Tibial nerve (tissue), 4 donors: Measurements from ENCODE around the gene PCSK6. TPM values are rescaled to one million over a fixed set of nuclear protein-coding genes. Genes with fewer than 3 reads are reported as not detected.
A peak's percentile ranks its signal among the peaks of the same experiment; 100 is the strongest.

Experiments used
- DNase-seq, 2 donors: peaks; one replicate each; pipeline ENCODE4 v3.0.0-alpha.2; 2019; ENCODE audit warnings: low spot score in 2 of 2
- H3K27ac ChIP-seq, 4 donors: fragments of 200-600 bp; sonication (generic) in 3 of 4; one replicate each; pipeline ENCODE4 v1.5.1; 2017 to 2019; ENCODE audit warnings: mild to moderate bottlenecking in 1 of 4
- H3K27me3 ChIP-seq, 2 donors: fragments of 200-600 bp; sonication (generic) in 1 of 2; one replicate each; pipeline versions ENCODE4 v1.5.1 to v1.6.0; 2017 to 2019
- H3K36me3 ChIP-seq, 3 donors: fragments of 200-600 bp; sonication (generic); one replicate each; pipeline ENCODE4 v1.5.1; 2018 to 2019
- H3K4me1 ChIP-seq, 4 donors: fragments of 200-600 bp; sonication (generic) in 3 of 4; one replicate each; pipeline ENCODE4 v1.5.1; 2017 to 2019
- H3K4me3 ChIP-seq, 4 donors: fragments of 200-600 bp; sonication (generic) in 3 of 4; one replicate each; pipeline ENCODE4 v1.5.1; 2017 to 2019; ENCODE audit warnings: mild to moderate bottlenecking in 1 of 4, moderate library complexity in 1 of 4
- H3K9me3 ChIP-seq, 4 donors: fragments of 200-600 bp; sonication (generic) in 3 of 4; one replicate each; pipeline ENCODE4 v1.5.1; 2017 to 2019
- CTCF ChIP-seq, 5 experiments: fragments of 200-600 bp in 3 of 5; fragments of 450-650 bp in 2 of 5; sonication (generic) in 3 of 5; IDR thresholded peaks; one replicate each; pipeline ENCODE4 v1.5.1; 2016 to 2019; ENCODE audit warnings: antibody characterized with exemption in 5 of 5, mild to moderate bottlenecking in 3 of 5, moderate library complexity in 2 of 5
- EP300 ChIP-seq, 2 donors: sonication (generic); formaldehyde crosslinking; IDR thresholded peaks; one replicate each; pipeline ENCODE4 v1.6.1; 2017; ENCODE audit warnings: antibody characterized with exemption in 2 of 2, mild to moderate bottlenecking in 1 of 2
- POLR2A ChIP-seq, 2 donors: fragments of 450-650 bp; IDR thresholded peaks; one replicate each; pipeline ENCODE4 v1.6.1; 2017; ENCODE audit warnings: antibody characterized with exemption in 2 of 2, mild to moderate bottlenecking in 2 of 2, moderate library complexity in 2 of 2
- WGBS, 2 donors: methylation state at CpG; one replicate each; pipeline ENCODE4 v1.1.5; 2018; 5-methylcytosine and 5-hydroxymethylcytosine counted together
- total RNA-seq, 4 donors: library from RNA; depleted of rRNA; stranded (reverse); fragments of >200 nt; gene quantifications; one replicate each; pipeline ENCODE4 v1.1.0, GENCODE V29; 2016

The PCSK6 gene
- total RNA-seq, 4 donors from 2014 or later: 8.5 to 27.0 (median 13.2) TPM

DNA sequence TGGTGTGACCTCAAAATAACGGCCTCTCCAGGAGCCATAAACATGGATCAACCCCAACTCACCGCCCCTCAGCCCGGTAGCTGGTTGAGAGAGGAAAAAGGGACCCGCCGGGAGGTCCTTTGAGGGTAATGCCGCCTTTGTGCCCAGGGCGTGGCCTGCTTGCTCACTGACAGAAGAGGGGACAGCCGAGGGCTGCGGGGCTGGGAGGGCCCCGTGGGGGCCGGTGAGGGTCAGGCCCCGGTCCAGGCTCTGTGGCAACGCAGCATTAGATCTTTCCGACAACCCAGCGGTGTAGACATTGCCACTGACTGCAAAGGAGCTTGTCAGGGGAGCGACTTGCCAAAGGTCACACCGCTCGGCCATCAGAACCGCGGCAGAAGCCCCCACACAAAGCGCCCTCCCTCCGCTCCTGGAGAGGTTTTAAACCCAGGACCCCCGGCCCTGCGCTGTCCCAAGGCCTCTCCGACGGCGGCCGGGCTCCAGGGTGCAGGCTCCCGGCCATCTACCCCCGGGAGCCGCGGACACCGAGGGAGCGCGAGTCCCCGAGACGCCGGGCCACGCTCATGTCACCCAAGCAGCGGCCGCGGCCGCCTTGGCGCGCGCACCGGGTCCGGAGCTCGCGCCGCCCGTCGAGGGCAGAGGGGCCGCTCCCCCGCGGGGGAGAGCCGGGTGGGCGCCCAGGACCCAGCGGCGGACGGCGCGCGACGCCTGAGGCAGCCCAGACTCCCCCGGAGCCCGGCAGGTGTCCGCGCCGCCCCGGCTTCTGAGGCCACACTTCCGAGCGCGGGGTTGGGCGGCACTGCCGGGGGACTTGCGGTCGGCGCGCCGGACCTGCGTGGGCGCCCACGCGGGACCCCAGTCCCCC, 975 bp downstream of the PCSK6 start:
- Histone ChIP-seq H3K27ac (peak overlapping the region in 1 of 4 donors; percentile 53), H3K27me3 (peaks cover 0 to 38% of the 10 kb centered on the region in 2 donors), H3K9me3 (no peaks in the 10 kb centered on the region), H3K4me1 (peaks cover 0 to 10% (median 0%) of the 10 kb centered on the region in 4 donors), H3K36me3 (no peaks in the 10 kb centered on the region), H3K4me3 (peak overlapping the region in 2 of 4 donors; percentile 18 to 50)
- WGBS, 2 donors: 11 to 27% methylated on average over 26 to 27 of the region's 85 CpGs
- no peak for DNase-seq
- TF ChIP-seq POLR2A (IDR thresholded peaks at IDR 0.05) (no peak), CTCF (IDR thresholded peaks at IDR 0.05) (no peak), EP300 (IDR thresholded peaks at IDR 0.05) (no peak)

- H3K27me3 ChIP-seq: peaks cover 0 to 36% of the 10 kb centered on the region in 2 donors
- H3K36me3 ChIP-seq: no peaks in the 10 kb centered on the region
- DNase-seq: no peak
- no peaks in the 10 kb centered on the region for H3K9me3 ChIP-seq
- H3K4me3 ChIP-seq: no peak overlapping the region
- WGBS, 2 donors: 83 to 86% methylated on average over 14 of the region's 14 CpGs
- H3K27ac ChIP-seq: no peak overlapping the region
- no peak for TF ChIP-seq POLR2A (IDR thresholded peaks at IDR 0.05)
- no peak for TF ChIP-seq CTCF (IDR thresholded peaks at IDR 0.05)
- TF ChIP-seq EP300 (IDR thresholded peaks at IDR 0.05): no peak
- H3K4me1 ChIP-seq: peaks cover 0 to 10% (median 0%) of the 10 kb centered on the region in 4 donors
These were observed 2.6 kb downstream of the PCSK6 start for GRCh38 chr15:101486696-101487459.

GRCh38 chr15:101483462-101483861, 6.0 kb downstream of the PCSK6 start:
- Histone ChIP-seq H3K27ac (no peak overlapping the region), H3K27me3 (peaks cover 0 to 18% of the 10 kb centered on the region in 2 donors), H3K4me1 (peaks cover 0 to under 1% (median 0%) of the 10 kb centered on the region in 4 donors), H3K4me3 (no peak overlapping the region), H3K36me3 (no peaks in the 10 kb centered on the region), H3K9me3 (no peaks in the 10 kb centered on the region)
- WGBS, 2 donors: 80 to 84% methylated on average over 6 of the region's 6 CpGs
- DNase-seq: no peak
- TF ChIP-seq POLR2A (IDR thresholded peaks at IDR 0.05): no peak
- no peak for TF ChIP-seq CTCF (IDR thresholded peaks at IDR 0.05)

DNA sequence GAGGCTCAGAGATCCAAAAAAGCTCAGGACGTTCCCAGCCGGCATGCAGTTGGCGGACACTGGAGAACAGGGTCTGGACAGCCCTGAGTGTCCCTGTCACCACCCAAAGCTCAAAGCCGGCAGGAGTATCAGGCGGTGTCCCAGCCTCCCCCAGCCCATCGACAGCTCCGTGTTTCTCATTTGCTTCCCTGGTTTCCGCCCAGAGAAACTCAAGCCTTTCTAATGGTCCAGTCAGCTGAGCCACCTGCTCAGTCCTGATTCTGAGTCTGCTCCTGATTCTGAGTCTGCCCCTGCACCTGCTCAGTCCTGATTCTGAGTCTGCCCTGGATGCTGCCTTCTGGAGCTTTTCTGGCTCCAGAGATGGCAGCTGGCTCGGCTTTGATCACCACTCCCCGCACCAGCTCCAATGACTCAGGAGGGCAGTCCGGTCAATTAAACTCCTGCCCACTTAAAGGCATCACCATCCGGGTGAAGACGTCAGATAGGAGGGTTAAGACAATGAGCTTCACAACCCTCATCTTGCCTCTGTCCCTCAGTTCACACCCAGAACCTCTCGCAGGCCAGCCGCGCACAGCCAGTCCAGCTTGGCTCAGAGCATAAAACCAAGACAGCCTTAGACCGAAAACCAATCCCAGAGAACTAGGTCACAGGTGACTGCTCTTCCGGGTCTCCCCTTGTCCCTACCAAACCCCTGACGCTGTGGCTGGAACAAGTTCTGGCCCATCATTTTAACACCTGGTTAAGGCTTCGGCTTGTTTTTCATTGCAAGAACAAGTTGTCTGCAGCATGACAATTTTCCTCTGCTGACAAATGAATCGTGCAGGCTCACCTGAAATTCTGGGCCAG, 6.8 kb downstream of the PCSK6 start:
- no peak for DNase-seq
- WGBS, 2 donors: 82 to 87% methylated on average over 17 to 21 of the region's 21 CpGs
- Histone ChIP-seq H3K36me3 (no peaks in the 10 kb centered on the region), H3K4me1 (no peaks in the 10 kb centered on the region), H3K4me3 (no peak overlapping the region), H3K9me3 (no peaks in the 10 kb centered on the region), H3K27ac (no peak overlapping the region), H3K27me3 (peaks cover 0 to 11% of the 10 kb centered on the region in 2 donors)
- TF ChIP-seq EP300 (IDR thresholded peaks at IDR 0.05) (no peak), POLR2A (IDR thresholded peaks at IDR 0.05) (no peak), CTCF (IDR thresholded peaks at IDR 0.05) (no peak)
